ENCODE data around the gene AKR1B1.

AKR1B1 gene

DNA sequence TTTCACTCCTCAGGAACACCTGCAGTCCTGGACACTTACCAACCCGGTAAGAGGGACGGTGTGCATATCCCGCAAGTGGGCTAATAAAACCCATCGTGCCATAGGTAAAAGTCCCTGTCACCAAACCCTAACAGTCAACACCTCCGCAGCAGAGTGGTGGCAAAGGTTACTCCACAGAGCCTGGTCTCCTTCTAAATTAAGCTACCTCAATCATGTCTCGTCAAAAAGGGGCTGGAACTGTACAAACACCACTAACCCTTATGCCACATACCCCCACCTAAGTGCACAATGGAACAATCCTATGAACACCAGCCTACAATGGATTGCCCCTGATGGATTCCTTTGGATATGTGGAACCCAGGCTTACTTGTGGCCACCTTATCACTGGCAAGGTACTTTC is 9.6 kb upstream of the AKR1B1 start:
- no peak for DNase-seq

DNA sequence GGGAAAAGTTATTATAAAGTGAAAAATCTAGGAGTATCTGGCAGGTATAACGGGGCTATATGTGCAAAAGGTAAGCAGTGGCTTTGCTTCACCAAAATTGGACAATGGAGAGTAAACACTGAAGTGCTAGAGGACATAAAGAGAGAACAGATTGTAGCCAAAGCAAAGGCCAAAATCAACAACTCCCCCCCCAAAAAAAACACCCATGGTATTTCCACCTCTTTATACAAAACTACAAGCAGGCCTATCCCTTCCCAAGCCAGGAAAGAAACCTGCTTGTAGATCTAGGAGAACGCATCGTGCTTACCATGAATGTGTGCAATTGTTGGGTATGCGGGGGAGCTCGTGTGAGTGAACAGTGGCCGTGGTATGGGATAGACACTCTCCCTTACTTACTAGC is 9.2 kb upstream of the AKR1B1 start:
- no peak for DNase-seq

DNA sequence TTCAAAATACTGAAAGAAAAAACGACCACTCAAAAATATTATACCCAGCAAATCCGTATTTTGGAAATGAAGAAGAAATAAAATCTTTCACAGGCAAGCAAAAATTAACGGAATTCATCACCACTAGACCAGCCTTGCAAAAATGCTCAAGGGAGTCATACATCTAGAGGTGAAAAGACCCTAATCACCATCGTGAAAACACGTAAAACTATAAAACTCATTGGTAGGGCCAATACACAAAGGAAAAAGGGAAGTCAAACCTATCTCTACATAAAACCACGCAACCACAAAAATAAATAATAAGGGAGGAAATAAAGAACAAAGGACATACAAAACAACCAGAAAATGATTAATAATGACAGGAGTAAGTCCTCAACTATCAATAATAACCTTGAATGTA is 6.6 kb upstream of the AKR1B1 start:
- DNase-seq = no peak

GRCh38 chr7:134464496-134464895 is 5.6 kb upstream of the AKR1B1 start:
- no peak for DNase-seq

GRCh38 chr7:134463751-134464150 is 4.9 kb upstream of the AKR1B1 start:
- no peak for DNase-seq

DNA sequence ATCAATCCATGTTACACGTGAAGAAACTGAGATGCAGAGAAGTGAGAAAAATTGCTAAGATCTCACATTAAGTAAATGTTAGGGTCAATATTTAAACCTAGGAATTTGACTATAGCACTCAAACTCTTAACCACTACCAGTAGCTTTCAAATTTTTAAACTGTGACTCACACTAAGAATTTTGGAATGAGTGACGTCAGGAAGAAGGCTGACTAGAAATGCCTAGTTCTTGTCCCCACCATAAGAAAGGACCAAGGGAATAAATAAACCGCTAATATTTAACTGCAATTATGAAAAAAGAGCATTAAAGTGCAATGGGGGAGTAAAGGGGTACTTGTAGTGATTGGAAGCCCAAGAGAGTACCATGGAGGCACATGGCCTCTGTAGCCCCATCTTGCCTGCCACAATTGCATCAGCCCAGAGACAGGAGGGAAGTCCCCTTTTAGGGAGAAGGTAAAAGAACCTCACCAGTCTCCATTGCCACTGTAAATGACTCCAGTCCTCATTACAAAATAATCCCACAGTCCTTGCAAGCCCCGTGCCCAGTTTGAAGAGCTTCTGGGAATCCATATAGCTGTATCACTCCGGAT is 3.5 kb upstream of the AKR1B1 start:
- DNase-seq = no peak

DNA sequence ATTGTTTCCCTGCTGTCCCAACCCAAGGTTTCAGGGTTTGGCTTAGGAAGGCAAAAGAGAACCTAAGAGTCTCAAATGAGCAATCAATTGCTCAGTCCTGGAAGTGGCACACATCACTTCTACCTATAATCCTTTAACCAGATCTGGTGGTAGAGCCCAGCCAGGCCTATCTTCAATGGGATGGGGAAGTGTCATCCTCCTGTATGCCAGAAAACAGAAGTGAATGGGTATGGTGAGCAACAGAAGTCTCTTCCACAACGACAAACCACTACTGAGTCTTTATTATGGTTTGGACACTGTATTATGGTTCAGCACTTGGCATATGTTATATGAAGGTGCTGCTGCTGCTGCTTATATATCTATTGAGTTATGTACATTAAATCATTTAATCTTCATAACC is 3.0 kb upstream of the AKR1B1 start:
- no peak for DNase-seq

GRCh38 chr7:134459981-134460380 is 1.1 kb upstream of the AKR1B1 start:
- DNase-seq = no peak

- DNase-seq = no peak
Observed at GRCh38 chr7:134458341-134458805, 527 bp downstream of the AKR1B1 start.

- no peak for DNase-seq
Observed at GRCh38 chr7:134457210-134457609, 1.7 kb downstream of the AKR1B1 start.

DNA sequence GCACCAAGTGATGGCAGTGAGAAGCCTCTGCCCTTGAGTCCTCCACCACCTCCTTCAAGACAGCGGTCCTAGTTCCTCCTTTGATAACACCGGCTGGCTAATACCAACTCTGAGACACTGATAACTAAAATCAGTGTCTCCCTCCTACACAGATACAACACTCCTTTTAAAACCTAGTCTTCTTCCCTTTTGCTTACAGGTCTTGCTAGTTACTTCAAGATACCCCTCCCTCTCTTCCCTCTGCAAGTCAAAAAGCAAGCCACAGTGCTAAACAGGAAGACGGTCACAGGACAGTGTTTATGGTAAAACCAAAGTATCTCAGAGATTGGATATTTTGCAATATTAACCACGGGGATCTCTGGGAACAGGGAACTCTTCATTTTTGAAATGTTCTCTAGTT is 4.6 kb downstream of the AKR1B1 start:
- no peak for DNase-seq

DNA sequence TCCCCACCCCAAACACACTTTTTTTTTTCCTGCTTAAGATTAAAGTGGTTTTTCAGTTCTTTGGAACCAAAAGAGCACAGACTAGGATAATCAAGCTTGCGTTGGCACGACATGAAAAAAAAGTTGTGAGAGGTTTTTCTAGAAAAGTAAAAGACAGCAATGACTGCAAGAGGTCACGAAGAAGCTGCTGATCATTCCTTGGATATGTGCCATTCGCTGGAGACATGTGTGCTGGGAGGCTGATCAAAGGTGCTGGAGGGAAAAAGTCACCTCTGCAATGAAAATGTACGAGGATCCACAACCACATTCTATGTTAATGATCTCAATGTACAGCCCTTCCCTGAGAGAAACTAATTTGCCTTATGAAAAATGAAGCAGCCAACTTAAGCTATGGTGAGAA is 5.4 kb downstream of the AKR1B1 start:
- DNase-seq = no peak

DNA sequence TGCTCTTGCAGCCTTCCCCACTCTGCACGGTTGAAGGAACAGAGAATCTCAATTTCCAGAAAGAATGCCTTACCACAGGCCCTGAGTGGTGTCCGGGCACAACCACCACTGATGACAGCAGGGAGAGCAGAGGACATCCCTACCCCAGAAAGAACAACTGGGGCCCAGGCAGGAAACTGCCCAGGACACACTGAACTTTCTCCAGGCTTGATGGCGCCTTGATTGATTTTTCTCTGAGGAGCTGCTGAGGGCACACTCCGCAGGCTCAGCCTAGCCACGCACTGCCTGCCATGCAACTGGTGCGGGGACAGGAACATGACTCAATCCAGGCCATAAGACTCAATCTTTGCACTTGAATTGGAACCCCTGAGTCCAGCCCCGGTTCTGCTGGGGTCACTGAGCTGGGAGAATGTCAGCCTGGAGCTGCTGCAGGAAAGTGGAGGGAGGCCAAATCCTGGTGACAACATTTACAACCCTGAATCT is 5.9 kb downstream of the AKR1B1 start:
- DNase-seq = no peak

- DNase-seq = no peak
Observed at GRCh38 chr7:134452419-134452838, 6.5 kb downstream of the AKR1B1 start.

GRCh38 chr7:134451656-134452055 is 7.2 kb downstream of the AKR1B1 start:
- no peak for DNase-seq

GRCh38 chr7:134450294-134451000 is 8.5 kb downstream of the AKR1B1 start:
- no peak for DNase-seq

GRCh38 chr7:134449680-134450079 is 9.2 kb downstream of the AKR1B1 start:
- no peak for DNase-seq

GRCh38 chr7:134448356-134449229 is 10.3 kb downstream of the AKR1B1 start:
- no peak for DNase-seq

DNA sequence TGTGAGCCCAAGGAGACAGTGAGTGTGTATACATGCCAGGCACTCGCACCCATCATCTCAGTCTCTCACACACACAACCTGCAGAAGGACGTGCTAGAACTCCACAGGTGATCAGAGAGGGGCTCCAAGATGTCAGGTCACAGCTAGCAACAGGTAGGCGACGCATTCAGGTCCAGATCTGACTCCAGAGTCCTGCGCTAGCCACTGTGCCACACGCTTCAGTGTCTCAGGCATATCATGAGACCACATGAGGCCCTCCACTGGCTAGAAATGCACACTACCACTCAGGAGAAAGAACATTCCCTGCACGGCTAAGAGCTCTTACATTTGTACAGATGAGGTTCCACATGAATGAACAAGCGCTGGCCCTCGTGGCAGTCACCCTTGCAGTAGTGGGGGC is 11.5 kb downstream of the AKR1B1 start:
- no peak for DNase-seq

- DNase-seq = no peak
Observed at GRCh38 chr7:134446923-134447322, 12.0 kb downstream of the AKR1B1 start.

GRCh38 chr7:134446446-134446845 is 12.5 kb downstream of the AKR1B1 start:
- DNase-seq = no peak

- no peak for DNase-seq
Observed at GRCh38 chr7:134444961-134445315, 14.0 kb downstream of the AKR1B1 start.

DNA sequence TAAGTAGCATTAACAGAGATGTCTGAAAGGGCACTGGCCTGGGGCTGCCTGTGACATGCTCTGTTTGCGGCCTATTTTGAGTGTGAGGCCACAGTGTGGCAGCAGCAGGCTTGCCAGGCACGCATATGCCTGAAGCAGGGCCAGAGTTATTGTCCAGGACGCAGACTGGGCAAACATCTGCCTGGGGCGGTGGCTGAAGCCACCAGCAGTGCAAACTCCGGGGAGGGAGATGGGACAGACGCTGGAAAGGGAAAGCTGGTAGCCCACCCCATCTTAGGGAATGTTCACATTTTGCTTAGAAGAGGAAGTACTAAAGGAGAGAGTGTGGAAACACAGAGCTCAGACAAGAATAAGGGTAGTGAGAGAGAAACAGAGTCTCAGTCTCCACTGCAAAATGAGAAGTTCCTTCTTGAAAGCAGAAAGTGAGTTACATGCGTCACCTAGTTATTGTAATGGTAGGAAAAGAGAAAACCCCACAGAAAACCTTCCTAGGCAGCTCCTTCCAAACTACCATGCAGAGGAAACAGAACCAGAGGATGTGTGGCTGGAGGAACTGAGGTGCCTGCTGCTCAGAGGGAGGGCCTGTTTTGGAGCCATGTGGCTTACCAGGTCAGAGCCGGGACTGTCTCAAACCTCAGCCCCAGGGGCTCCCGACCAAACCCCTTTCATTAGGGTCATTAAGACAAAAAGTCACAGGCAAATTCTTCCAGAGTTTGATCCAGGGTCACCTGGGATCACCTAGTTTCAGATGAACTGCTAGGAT is 14.5 kb downstream of the AKR1B1 start:
- DNase-seq = no peak
